ENCODE data around the gene NKX1-1. TPM values are rescaled to one million over a fixed set of nuclear protein-coding genes. Genes with fewer than 3 reads are reported as not detected.

Gene NKX1-1
- total and polyA plus RNA-seq, 2 experiments from 2014 or later, result not detected

DNA sequence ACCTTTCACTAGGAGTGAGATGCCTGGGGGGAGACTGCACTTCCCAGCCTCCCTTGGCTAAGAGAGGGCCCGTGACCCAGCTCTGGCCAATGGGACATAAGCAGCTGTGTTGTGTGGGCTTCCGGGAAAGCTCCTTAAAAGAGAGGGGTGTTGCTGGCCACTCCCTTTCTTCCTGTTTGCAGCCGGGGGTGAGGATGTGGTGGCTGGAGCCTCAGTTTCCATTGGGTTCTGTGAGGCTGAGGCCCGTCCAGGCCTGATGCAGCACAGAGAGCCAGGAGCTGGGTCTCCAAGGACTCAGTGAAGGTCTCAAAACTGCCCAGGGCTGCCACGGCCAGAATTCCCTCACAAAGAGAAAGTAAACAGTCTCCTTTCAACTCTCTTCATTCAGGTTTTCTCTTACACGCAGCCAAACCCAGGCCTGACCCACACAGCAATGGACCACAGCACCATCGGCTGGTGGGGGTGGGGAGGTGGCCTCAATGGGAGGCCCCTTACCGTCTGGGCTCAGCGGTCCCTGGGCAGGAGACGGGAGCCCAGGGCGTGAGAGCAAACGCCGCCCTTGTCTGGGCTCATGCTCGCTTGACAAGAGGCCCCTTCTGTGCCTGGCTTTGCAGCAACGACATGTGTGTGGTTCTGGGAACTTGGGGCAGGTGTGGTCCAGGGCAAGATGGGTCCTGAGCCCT lies 6.6 kb downstream of the NKX1-1 start:
- Histone ChIP-seq H4K20me1 (replicated peaks; ENCODE audit: insufficient read depth) (no peaks in the 10 kb centered on the region; the same call in 1 of the 2 replicates), H3K4me1 (ENCODE audit: insufficient read depth) (no peaks in the 10 kb centered on the region), H3K27me3 (ENCODE audit: insufficient read depth) (peaks cover 43% of the 10 kb centered on the region), H3K79me2 (replicated peaks; ENCODE audit: insufficient read depth) (no peaks in the 10 kb centered on the region), H3K4me2 (no peak overlapping the region), H3K9me2 (ENCODE audit: insufficient read depth) (no peaks in the 10 kb centered on the region), H3K36me3 (ENCODE audit: insufficient read depth) (no peaks in the 10 kb centered on the region), H3F3A (replicated peaks; ENCODE audit: low read depth) (no peaks in the 10 kb centered on the region), H2AFZ (no peak overlapping the region), H3K27ac (ENCODE audit: low read depth) (no peak overlapping the region), H3K4me3 (no peak overlapping the region)
- H3K27ac Mint-ChIP-seq, result no peak overlapping the region
- peaks cover 23% of the 10 kb centered on the region for H3K9me3 Mint-ChIP-seq
- peaks cover 16% of the 10 kb centered on the region for H3K36me3 Mint-ChIP-seq (ENCODE audit: low read depth)
- H3K27me3 Mint-ChIP-seq (ENCODE audit: insufficient read depth, low read depth, poor library complexity), result peaks cover 48% of the 10 kb centered on the region
- no peak for DNase-seq (ENCODE audit: low spot score)
- no peak for ATAC-seq
- H3K4me1 Mint-ChIP-seq, result no peaks in the 10 kb centered on the region
- TF ChIP-seq, protein P1, sequence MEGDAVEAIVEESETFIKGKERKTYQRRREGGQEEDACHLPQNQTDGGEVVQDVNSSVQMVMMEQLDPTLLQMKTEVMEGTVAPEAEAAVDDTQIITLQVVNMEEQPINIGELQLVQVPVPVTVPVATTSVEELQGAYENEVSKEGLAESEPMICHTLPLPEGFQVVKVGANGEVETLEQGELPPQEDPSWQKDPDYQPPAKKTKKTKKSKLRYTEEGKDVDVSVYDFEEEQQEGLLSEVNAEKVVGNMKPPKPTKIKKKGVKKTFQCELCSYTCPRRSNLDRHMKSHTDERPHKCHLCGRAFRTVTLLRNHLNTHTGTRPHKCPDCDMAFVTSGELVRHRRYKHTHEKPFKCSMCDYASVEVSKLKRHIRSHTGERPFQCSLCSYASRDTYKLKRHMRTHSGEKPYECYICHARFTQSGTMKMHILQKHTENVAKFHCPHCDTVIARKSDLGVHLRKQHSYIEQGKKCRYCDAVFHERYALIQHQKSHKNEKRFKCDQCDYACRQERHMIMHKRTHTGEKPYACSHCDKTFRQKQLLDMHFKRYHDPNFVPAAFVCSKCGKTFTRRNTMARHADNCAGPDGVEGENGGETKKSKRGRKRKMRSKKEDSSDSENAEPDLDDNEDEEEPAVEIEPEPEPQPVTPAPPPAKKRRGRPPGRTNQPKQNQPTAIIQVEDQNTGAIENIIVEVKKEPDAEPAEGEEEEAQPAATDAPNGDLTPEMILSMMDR (conservative IDR thresholded peaks at IDR 0.05; ENCODE audit: low read depth in 2 of 2), result no peak
- no peak for TF ChIP-seq POLR2AphosphoS5 (IDR thresholded peaks at IDR 0.05; ENCODE audit: low read depth)
- TF ChIP-seq, protein P2, sequence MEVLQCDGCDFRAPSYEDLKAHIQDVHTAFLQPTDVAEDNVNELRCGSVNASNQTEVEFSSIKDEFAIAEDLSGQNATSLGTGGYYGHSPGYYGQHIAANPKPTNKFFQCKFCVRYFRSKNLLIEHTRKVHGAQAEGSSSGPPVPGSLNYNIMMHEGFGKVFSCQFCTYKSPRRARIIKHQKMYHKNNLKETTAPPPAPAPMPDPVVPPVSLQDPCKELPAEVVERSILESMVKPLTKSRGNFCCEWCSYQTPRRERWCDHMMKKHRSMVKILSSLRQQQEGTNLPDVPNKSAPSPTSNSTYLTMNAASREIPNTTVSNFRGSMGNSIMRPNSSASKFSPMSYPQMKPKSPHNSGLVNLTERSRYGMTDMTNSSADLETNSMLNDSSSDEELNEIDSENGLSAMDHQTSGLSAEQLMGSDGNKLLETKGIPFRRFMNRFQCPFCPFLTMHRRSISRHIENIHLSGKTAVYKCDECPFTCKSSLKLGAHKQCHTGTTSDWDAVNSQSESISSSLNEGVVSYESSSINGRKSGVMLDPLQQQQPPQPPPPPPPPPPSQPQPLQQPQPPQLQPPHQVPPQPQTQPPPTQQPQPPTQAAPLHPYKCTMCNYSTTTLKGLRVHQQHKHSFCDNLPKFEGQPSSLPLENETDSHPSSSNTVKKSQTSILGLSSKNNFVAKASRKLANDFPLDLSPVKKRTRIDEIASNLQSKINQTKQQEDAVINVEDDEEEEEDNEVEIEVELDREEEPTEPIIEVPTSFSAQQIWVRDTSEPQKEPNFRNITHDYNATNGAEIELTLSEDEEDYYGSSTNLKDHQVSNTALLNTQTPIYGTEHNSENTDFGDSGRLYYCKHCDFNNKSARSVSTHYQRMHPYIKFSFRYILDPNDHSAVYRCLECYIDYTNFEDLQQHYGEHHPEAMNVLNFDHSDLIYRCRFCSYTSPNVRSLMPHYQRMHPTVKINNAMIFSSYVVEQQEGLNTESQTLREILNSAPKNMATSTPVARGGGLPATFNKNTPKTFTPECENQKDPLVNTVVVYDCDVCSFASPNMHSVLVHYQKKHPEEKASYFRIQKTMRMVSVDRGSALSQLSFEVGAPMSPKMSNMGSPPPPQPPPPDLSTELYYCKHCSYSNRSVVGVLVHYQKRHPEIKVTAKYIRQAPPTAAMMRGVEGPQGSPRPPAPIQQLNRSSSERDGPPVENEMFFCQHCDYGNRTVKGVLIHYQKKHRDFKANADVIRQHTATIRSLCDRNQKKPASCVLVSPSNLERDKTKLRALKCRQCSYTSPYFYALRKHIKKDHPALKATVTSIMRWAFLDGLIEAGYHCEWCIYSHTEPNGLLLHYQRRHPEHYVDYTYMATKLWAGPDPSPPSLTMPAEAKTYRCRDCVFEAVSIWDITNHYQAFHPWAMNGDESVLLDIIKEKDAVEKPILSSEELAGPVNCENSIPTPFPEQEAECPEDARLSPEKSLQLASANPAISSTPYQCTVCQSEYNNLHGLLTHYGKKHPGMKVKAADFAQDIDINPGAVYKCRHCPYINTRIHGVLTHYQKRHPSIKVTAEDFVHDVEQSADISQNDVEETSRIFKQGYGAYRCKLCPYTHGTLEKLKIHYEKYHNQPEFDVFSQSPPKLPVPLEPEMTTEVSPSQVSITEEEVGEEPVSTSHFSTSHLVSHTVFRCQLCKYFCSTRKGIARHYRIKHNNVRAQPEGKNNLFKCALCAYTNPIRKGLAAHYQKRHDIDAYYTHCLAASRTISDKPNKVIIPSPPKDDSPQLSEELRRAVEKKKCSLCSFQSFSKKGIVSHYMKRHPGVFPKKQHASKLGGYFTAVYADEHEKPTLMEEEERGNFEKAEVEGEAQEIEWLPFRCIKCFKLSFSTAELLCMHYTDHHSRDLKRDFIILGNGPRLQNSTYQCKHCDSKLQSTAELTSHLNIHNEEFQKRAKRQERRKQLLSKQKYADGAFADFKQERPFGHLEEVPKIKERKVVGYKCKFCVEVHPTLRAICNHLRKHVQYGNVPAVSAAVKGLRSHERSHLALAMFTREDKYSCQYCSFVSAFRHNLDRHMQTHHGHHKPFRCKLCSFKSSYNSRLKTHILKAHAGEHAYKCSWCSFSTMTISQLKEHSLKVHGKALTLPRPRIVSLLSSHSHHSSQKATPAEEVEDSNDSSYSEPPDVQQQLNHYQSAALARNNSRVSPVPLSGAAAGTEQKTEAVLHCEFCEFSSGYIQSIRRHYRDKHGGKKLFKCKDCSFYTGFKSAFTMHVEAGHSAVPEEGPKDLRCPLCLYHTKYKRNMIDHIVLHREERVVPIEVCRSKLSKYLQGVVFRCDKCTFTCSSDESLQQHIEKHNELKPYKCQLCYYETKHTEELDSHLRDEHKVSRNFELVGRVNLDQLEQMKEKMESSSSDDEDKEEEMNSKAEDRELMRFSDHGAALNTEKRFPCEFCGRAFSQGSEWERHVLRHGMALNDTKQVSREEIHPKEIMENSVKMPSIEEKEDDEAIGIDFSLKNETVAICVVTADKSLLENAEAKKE (CRISPR knock-in tag; IDR thresholded peaks at IDR 0.05), result no peak
- H3K4me3 Mint-ChIP-seq, result no peak overlapping the region
